Testis (tissue), 3 donors: Measurements from ENCODE around the gene ASMTL. TPM values are rescaled to one million over a fixed set of nuclear protein-coding genes. Genes with fewer than 3 reads are reported as not detected.

ENCODE experiments used
- DNase-seq: peaks from one replicate; pipeline ENCODE4 v3.0.0-alpha.2; 2019
- H3K27ac ChIP-seq, 2 donors: fragments of 200-600 bp; sonication (generic); one replicate each; pipeline ENCODE4 v1.5.1; 2019
- H3K27me3 ChIP-seq: fragments of 200-600 bp; sonication (generic); one replicate; pipeline ENCODE4 v1.5.1; 2019
- H3K36me3 ChIP-seq: fragments of 200-600 bp; sonication (generic); one replicate; pipeline ENCODE4 v1.5.1; 2017; ENCODE audit warnings: low read depth; ENCODE audit errors: missing control alignments
- H3K4me1 ChIP-seq: fragments of 200-600 bp; sonication (generic); one replicate; pipeline ENCODE4 v1.5.1; 2019
- H3K4me3 ChIP-seq, 2 donors: fragments of 200-600 bp; sonication (generic); one replicate each; pipeline ENCODE4 v1.5.1; 2017 to 2019
- H3K9me3 ChIP-seq: fragments of 200-600 bp; sonication (generic); one replicate; pipeline ENCODE4 v1.5.1; 2017
- POLR2A ChIP-seq: fragments of 450-650 bp; IDR thresholded peaks from one replicate; pipeline ENCODE4 v1.6.1; 2017; ENCODE audit warnings: antibody characterized with exemption, mild to moderate bottlenecking, moderate library complexity
- WGBS, 2 donors: methylation state at CpG; one replicate each; pipeline ENCODE4 v1.1.5; 2018; 5-methylcytosine and 5-hydroxymethylcytosine counted together
- intact Hi-C: fragments of 100-400 bp; cut with DNase I; formaldehyde crosslinking; loops from one replicate; pipeline ENCODE4 v1.15.1; 2023; ENCODE audit warnings: low total_unique reads
- polyA plus RNA-seq: library from polyadenylated mRNA; stranded (reverse); fragments of 350-450 nt; fragmentation: Illumina TruSeq; extraction: RNeasy Lipid Tissue Mini Kit (QIAGEN cat#74804); gene quantifications from one replicate; pipeline ENCODE4 v1.2.3, GENCODE V29; 2014; ENCODE audit warnings: low read depth, low replicate concordance; ENCODE audit not compliant: insufficient read depth
- total RNA-seq, 2 donors: library from RNA; depleted of rRNA; stranded (reverse); fragments of >200 nt; gene quantifications; one replicate each; pipeline ENCODE4 v1.2.3, GENCODE V29; 2016
- TF ChIP-seq, protein P1 (sequence below), 3 experiments: fragments of 450-650 bp in 2 of 3; fragments of 200-600 bp in 1 of 3; sonication (generic) in 1 of 3; IDR thresholded peaks; one replicate each; pipeline ENCODE4 v1.5.1; 2016 to 2019; ENCODE audit warnings: antibody characterized with exemption in 3 of 3, mild to moderate bottlenecking in 2 of 3, moderate library complexity in 1 of 3

The ASMTL gene
- total and polyA plus RNA-seq, 3 donors from 2014 or later, result 27.0 to 41.2 (median 31.0) TPM

GRCh38 chrX:1401611-1402430 is 50.9 kb downstream of the ASMTL start:
- Histone ChIP-seq H3K9me3 (no peaks in the 10 kb centered on the region), H3K27ac (no peak overlapping the region), H3K36me3 (no peaks in the 10 kb centered on the region), H3K27me3 (no peaks in the 10 kb centered on the region), H3K4me1 (no peaks in the 10 kb centered on the region), H3K4me3 (no peak overlapping the region)
- DNase-seq, result no peak
- no peak for TF ChIP-seq POLR2A
- TF ChIP-seq, protein P1, sequence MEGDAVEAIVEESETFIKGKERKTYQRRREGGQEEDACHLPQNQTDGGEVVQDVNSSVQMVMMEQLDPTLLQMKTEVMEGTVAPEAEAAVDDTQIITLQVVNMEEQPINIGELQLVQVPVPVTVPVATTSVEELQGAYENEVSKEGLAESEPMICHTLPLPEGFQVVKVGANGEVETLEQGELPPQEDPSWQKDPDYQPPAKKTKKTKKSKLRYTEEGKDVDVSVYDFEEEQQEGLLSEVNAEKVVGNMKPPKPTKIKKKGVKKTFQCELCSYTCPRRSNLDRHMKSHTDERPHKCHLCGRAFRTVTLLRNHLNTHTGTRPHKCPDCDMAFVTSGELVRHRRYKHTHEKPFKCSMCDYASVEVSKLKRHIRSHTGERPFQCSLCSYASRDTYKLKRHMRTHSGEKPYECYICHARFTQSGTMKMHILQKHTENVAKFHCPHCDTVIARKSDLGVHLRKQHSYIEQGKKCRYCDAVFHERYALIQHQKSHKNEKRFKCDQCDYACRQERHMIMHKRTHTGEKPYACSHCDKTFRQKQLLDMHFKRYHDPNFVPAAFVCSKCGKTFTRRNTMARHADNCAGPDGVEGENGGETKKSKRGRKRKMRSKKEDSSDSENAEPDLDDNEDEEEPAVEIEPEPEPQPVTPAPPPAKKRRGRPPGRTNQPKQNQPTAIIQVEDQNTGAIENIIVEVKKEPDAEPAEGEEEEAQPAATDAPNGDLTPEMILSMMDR (IDR thresholded peaks at IDR 0.05), result no peak
- intact Hi-C loops, result no loop called here
- WGBS, 2 donors, result 85 to 91% methylated on average over 24 to 30 of the region's 30 CpGs

DNA sequence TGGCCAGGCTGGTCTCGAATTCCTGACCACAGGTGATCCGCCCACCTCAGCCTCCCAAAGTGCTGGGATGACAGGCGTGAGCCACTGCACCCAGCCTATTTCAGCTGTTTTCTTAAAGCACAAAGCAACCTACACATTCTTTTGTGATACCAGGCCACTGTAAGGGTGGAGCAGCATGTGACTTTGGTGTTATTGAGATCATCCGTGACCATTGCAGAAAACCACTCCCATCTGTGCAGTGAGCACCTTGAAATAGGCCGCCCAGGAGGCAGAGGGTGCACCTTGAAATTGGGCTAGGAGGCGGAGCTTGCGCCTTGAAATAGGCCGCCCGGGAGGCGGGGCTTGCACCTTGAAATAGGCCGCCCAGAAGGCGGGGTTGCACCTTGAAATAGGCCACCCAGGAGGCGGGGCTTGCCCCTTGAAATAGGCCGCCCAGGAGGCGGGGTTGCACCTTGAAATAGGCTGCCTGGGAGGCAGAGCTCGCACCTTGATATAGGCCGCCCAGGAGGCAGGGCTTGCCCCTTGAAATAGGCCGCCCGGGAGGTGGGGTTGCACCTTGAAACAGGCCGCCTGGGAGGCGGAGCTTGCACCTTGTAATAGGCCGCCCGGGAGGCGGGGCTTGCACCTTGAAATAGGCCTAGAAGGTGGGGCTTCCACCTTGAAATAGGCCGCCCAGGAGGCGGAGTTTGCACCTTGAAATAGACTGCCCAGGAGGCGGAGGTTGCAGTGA is 51.8 kb downstream of the ASMTL start:
- DNase-seq, result no peak
- 85 to 87% methylated on average over 25 to 27 of the region's 27 CpGs for WGBS, 2 donors
- Histone ChIP-seq H3K9me3 (no peaks in the 10 kb centered on the region), H3K27me3 (no peaks in the 10 kb centered on the region), H3K36me3 (no peaks in the 10 kb centered on the region), H3K4me1 (no peaks in the 10 kb centered on the region), H3K27ac (no peak overlapping the region), H3K4me3 (no peak overlapping the region)
- intact Hi-C loops, result no loop called here
- TF ChIP-seq POLR2A, result no peak
- TF ChIP-seq, protein P1 (IDR thresholded peaks at IDR 0.05), result no peak

- H3K27me3 ChIP-seq, result no peaks in the 10 kb centered on the region
- H3K27ac ChIP-seq, result no peak overlapping the region
- no peaks in the 10 kb centered on the region for H3K36me3 ChIP-seq
- no peaks in the 10 kb centered on the region for H3K4me1 ChIP-seq
- intact Hi-C loops, result no loop called here
- TF ChIP-seq POLR2A, result no peak
- TF ChIP-seq, protein P1 (IDR thresholded peaks at IDR 0.05), result no peak
- H3K4me3 ChIP-seq, result no peak overlapping the region
- no peaks in the 10 kb centered on the region for H3K9me3 ChIP-seq
- 94 to 95% methylated on average over 12 of the region's 12 CpGs for WGBS, 2 donors
- no peak for DNase-seq
Measured at GRCh38 chrX:1400049-1400448, 52.7 kb downstream of the ASMTL start.

DNA sequence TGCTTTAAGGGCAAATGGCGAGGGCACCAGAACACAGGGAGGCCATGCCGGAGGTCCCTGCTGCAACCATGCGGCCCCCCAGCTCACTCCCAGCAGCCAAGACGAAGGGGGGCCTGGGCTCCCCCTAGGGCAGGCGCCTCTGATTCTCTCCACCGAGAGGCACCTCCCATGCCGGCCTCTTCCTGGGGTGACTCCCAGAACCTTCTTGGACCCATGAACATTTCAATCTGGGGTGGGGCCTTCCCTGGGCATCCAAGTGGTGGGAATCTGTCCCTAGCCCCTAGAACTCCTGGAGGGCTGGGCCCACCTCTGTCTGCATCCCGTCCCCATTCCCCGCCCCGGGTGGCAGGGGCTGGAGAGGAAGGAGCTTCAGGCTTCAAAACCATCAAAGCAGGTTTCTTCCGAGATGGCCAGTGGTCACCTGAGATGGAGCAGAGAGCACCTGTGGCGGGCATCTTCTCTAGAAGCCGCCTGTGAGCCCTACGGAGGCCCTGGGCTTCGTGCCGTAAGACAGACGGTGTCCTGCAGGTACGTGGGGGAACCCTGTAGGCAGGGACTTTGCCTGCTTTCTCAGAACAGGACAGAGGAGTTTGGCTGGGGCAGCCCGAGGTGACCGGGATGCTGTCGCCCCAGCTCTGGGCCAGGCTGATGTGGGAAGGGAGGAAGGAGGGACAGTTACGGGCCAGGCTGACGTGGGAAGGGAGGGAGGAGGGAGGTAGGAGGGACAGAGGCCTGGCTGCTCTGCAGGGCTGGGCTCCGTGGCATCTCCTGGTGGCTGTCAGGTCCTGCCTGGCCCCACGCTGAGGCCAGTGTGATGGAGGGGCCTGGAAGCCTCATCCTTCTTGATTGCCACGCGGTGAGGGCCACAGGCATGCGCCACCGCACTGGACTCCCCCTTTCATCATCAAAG is 54.0 kb downstream of the ASMTL start:
- Histone ChIP-seq H3K9me3 (no peaks in the 10 kb centered on the region), H3K27ac (no peak overlapping the region), H3K4me1 (peaks cover 10% of the 10 kb centered on the region), H3K27me3 (no peaks in the 10 kb centered on the region), H3K36me3 (no peaks in the 10 kb centered on the region), H3K4me3 (no peak overlapping the region)
- TF ChIP-seq, protein P1 (IDR thresholded peaks at IDR 0.05), result no peak
- TF ChIP-seq POLR2A, result no peak
- no peak for DNase-seq
- WGBS, 2 donors, result 83 to 92% methylated on average over 25 to 29 of the region's 29 CpGs
- intact Hi-C loops, result loop anchor here (10.0 kb wide), 1 partner anchor 46 kb away; no protein-coding TSS in a partner anchor
